Esophagus muscularis mucosa (tissue), 4 donors: Measurements from ENCODE around the gene THBS1.

Source experiments
- CTCF ChIP-seq, 3 experiments: fragments of 200-600 bp in 2 of 3; fragments of 450-650 bp in 1 of 3; sonication (generic) in 2 of 3; IDR thresholded peaks; one replicate each; pipeline ENCODE4 v1.5.1; 2017 to 2019; ENCODE audit warnings: antibody characterized with exemption in 3 of 3, mild to moderate bottlenecking in 2 of 3, moderate library complexity in 1 of 3
- EP300 ChIP-seq: sonication (generic); formaldehyde crosslinking; IDR thresholded peaks from one replicate; pipeline ENCODE4 v1.6.1; 2017; ENCODE audit warnings: antibody characterized with exemption
- POLR2A ChIP-seq: fragments of 450-650 bp; IDR thresholded peaks from one replicate; pipeline ENCODE4 v1.6.1; 2017; ENCODE audit warnings: antibody characterized with exemption, moderate library complexity, mild to moderate bottlenecking, low read depth
- POLR2AphosphoS5 ChIP-seq, 2 donors: sonication (generic); formaldehyde crosslinking; IDR thresholded peaks; one replicate each; pipeline ENCODE4 v1.6.1; 2017; ENCODE audit warnings: antibody characterized with exemption in 2 of 2

GRCh38 chr15:39628546-39629257 is 47.8 kb downstream of the THBS1 start:
- no peak for TF ChIP-seq CTCF (IDR thresholded peaks at IDR 0.05)
- no peak for TF ChIP-seq EP300
- no peak for TF ChIP-seq POLR2A
- TF ChIP-seq POLR2AphosphoS5 (IDR thresholded peaks at IDR 0.05), result no peak
